Osteoblast (primary cell): Measurements from ENCODE around the gene ARIH2. TPM values are rescaled to one million over a fixed set of nuclear protein-coding genes. Genes with fewer than 3 reads are reported as not detected.

Experiments
- DNase-seq: peaks from one replicate; pipeline ENCODE4 v3.0.0; 2011; ENCODE audit warnings: low spot score, mixed read lengths; ENCODE audit not compliant: insufficient read length; ENCODE audit errors: missing footprints
- H2AFZ ChIP-seq: 2 replicates; pipeline ENCODE4 v1.6.0; 2011; ENCODE audit warnings: mild to moderate bottlenecking, low read length
- H3K27ac ChIP-seq: 2 replicates; pipeline ENCODE4 v1.5.1; 2011; ENCODE audit warnings: mild to moderate bottlenecking, low read depth, low read length, moderate library complexity
- H3K27me3 ChIP-seq: 2 replicates; pipeline ENCODE4 v1.6.0; 2012; ENCODE audit warnings: mild to moderate bottlenecking, control low read depth, inconsistent platforms, low read length, moderate library complexity; ENCODE audit not compliant: insufficient read depth
- H3K36me3 ChIP-seq: 2 replicates; pipeline ENCODE4 v1.5.1; 2011; ENCODE audit warnings: mild to moderate bottlenecking, low read length, control low read depth, moderate library complexity; ENCODE audit not compliant: insufficient read depth
- H3K4me1 ChIP-seq: 2 replicates; pipeline ENCODE4 v1.5.1; 2011; ENCODE audit warnings: mild to moderate bottlenecking, low read length, control low read depth, moderate library complexity; ENCODE audit not compliant: insufficient read depth
- H3K4me2 ChIP-seq: 2 replicates; pipeline ENCODE4 v1.6.0; 2011; ENCODE audit warnings: mild to moderate bottlenecking, low read length; ENCODE audit not compliant: insufficient read depth
- H3K4me3 ChIP-seq: fragments of 200-600 bp; sonication (generic); 3 replicates; pipeline ENCODE4 v1.5.1; 2012; ENCODE audit warnings: mild to moderate bottlenecking, low read length, inconsistent platforms; ENCODE audit not compliant: insufficient read depth
- H3K79me2 ChIP-seq: 2 replicates; pipeline ENCODE4 v1.6.0; 2012; ENCODE audit warnings: mild to moderate bottlenecking, low read length, control low read depth, inconsistent platforms; ENCODE audit not compliant: insufficient read depth
- H3K9me3 ChIP-seq: 2 replicates; pipeline ENCODE4 v1.5.1; 2011; ENCODE audit warnings: low read depth, low read length, control low read depth
- H4K20me1 ChIP-seq: 2 replicates; pipeline ENCODE4 v1.6.0; 2012; ENCODE audit warnings: mild to moderate bottlenecking, low read length, control low read depth; ENCODE audit not compliant: insufficient read depth
- total RNA-seq: library from RNA; depleted of rRNA; stranded (reverse); fragments of >200 nt; gene quantifications from 2 replicates; pipeline ENCODE4 v1.2.3, GENCODE V29; 2012
- TF ChIP-seq, protein P1 (sequence below): IDR thresholded peaks from 2 replicates; pipeline ENCODE4 v1.5.1; 2011; ENCODE audit warnings: mild to moderate bottlenecking, low read depth, low read length, moderate library complexity; ENCODE audit errors: extremely low read depth

Gene ARIH2
- total RNA-seq, 1 donor = 69.1 TPM

GRCh38 chr3:48951764-48952163 lies 33.1 kb downstream of the ARIH2 start:
- no peak overlapping the region for H3K4me3 ChIP-seq
- TF ChIP-seq, protein P1, sequence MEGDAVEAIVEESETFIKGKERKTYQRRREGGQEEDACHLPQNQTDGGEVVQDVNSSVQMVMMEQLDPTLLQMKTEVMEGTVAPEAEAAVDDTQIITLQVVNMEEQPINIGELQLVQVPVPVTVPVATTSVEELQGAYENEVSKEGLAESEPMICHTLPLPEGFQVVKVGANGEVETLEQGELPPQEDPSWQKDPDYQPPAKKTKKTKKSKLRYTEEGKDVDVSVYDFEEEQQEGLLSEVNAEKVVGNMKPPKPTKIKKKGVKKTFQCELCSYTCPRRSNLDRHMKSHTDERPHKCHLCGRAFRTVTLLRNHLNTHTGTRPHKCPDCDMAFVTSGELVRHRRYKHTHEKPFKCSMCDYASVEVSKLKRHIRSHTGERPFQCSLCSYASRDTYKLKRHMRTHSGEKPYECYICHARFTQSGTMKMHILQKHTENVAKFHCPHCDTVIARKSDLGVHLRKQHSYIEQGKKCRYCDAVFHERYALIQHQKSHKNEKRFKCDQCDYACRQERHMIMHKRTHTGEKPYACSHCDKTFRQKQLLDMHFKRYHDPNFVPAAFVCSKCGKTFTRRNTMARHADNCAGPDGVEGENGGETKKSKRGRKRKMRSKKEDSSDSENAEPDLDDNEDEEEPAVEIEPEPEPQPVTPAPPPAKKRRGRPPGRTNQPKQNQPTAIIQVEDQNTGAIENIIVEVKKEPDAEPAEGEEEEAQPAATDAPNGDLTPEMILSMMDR = no peak
- no peaks in the 10 kb centered on the region for H3K27me3 ChIP-seq
- DNase-seq = no peak
- no peaks in the 10 kb centered on the region for H3K9me3 ChIP-seq
- no peak overlapping the region for H3K4me2 ChIP-seq
- H3K27ac ChIP-seq = no peak overlapping the region
- peaks cover 67% of the 10 kb centered on the region for H3K79me2 ChIP-seq
- H3K4me1 ChIP-seq = no peaks in the 10 kb centered on the region
- peaks cover 6% of the 10 kb centered on the region for H4K20me1 ChIP-seq
- H2AFZ ChIP-seq = no peak overlapping the region
- no peaks in the 10 kb centered on the region for H3K36me3 ChIP-seq

GRCh38 chr3:48952510-48953118 lies 34.0 kb downstream of the ARIH2 start:
- Histone ChIP-seq H4K20me1 (peaks cover 8% of the 10 kb centered on the region), H2AFZ (no peak overlapping the region), H3K79me2 (peaks cover 70% of the 10 kb centered on the region), H3K4me1 (no peaks in the 10 kb centered on the region), H3K9me3 (no peaks in the 10 kb centered on the region), H3K27ac (no peak overlapping the region), H3K4me3 (no peak overlapping the region), H3K27me3 (no peaks in the 10 kb centered on the region), H3K36me3 (peaks cover 5% of the 10 kb centered on the region), H3K4me2 (no peak overlapping the region)
- TF ChIP-seq, protein P1 = peak; percentile 39
- peak; percentile 29 for DNase-seq

- Histone ChIP-seq H3K27ac (no peak overlapping the region), H3K27me3 (no peaks in the 10 kb centered on the region), H3K9me3 (no peaks in the 10 kb centered on the region), H4K20me1 (peaks cover 15% of the 10 kb centered on the region), H2AFZ (no peak overlapping the region), H3K4me1 (peaks cover 5% of the 10 kb centered on the region), H3K4me2 (no peak overlapping the region), H3K4me3 (no peak overlapping the region), H3K79me2 (peaks cover 52% of the 10 kb centered on the region), H3K36me3 (peaks cover 16% of the 10 kb centered on the region)
- TF ChIP-seq, protein P1 = no peak
- no peak for DNase-seq
These were observed 38.5 kb downstream of the ARIH2 start for GRCh38 chr3:48957006-48957705.

DNA sequence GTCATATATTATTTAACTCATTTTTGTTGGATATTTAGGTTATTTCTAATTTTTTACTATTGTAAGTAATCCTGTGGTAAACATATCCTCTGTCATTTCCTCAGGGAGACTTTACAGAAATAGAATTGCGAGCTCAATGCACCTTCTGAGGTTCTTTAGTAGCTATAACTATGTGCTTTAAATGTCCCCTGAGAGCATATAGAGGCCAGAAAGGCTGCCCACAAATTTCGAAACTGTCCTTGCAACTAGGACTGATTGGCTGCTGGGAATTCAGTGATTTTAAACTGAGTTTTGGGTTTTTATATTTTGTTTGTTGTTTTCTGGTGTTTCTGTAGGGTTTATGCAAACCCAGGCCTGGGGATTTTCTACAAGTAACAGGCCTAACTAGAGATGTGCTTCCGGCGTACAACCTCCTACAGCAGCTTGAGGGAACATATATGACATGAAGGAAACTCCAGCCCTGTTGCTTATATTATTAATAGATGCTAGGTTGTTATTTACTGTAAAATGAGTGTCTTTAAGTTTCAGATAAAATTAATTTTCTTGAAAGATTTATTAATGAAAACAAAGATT lies 42.3 kb downstream of the ARIH2 start:
- Histone ChIP-seq H3K4me3 (no peak overlapping the region), H2AFZ (no peak overlapping the region), H3K4me1 (peaks cover 8% of the 10 kb centered on the region), H3K27me3 (no peaks in the 10 kb centered on the region), H3K36me3 (peaks cover 30% of the 10 kb centered on the region), H3K79me2 (peaks cover 36% of the 10 kb centered on the region), H3K27ac (no peak overlapping the region), H3K9me3 (no peaks in the 10 kb centered on the region), H4K20me1 (peaks cover 11% of the 10 kb centered on the region), H3K4me2 (peak overlapping the region; percentile 51)
- DNase-seq = peak; percentile 59
- TF ChIP-seq, protein P1 = no peak
